Esophagus mucosa (tissue), 1 donor: ENCODE results near the gene CRYGA. TPM values are rescaled to one million over a fixed set of nuclear protein-coding genes. Genes with fewer than 3 reads are reported as not detected.
"Not testable (repeated sequence)": the region's sequence is repeated elsewhere in the genome, so short reads cannot be mapped to it uniquely, and the experiment has no call there.

Experiments
- ATAC-seq: fragments of 200-7000 bp; cut with Tn5 transposase; one replicate; pipeline ENCODE4 v1.9.1; 2020
- total RNA-seq: library from RNA; stranded (reverse); gene quantifications from one replicate; pipeline ENCODE4 v1.2.4, GENCODE V29; 2023
- donor health status: DM: yes; HTN: yes; CAD: no.

Gene CRYGA
- total RNA-seq, 1 donor from 2014 or later, result not detected

DNA sequence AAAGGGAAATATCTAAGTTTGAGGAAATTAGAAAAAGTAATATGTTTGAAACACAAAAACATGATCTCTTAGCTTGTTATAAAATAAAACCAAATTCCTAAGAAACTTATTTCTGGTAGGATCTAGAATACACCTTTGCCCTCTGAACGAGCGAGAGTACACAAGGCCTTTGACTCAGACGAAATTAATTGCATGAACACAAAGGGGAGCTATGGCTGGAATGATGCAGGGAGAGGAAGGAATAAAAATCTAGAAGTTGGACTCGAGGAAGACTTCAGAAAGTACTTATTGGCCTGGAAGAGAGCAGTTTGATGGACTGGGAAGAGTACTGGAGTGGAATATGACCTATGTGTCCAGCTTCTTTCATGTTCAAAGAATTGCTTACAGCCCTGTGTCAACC is 38.1 kb downstream of the CRYGA start:
- ATAC-seq, result no peak

- ATAC-seq, result not testable (repeated sequence)
Observed at GRCh38 chr2:208124013-208124715, 39.2 kb downstream of the CRYGA start, which contains the start of gene CRYGD. TSS of gene CRYGD (minus strand) at chr2:208124524. CDS start at chr2:208124473, 51 bp downstream.

DNA sequence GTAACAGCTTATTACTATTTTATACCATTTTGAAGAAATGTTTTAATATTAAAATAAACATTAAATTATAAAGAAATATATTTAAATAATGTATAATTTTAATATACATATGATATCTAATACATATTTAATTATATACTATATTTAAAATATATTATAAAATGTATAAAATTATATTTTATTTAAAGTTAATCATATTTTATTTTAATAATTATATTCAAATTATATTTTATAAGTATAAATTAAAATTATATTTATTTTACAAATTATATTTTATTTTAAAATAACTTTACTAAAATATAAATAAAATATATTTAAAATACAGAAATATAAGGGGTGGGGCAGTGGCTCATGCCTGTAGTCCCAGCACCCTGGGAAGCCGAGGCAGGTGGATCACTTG is 41.1 kb downstream of the CRYGA start:
- ATAC-seq, result no peak

DNA sequence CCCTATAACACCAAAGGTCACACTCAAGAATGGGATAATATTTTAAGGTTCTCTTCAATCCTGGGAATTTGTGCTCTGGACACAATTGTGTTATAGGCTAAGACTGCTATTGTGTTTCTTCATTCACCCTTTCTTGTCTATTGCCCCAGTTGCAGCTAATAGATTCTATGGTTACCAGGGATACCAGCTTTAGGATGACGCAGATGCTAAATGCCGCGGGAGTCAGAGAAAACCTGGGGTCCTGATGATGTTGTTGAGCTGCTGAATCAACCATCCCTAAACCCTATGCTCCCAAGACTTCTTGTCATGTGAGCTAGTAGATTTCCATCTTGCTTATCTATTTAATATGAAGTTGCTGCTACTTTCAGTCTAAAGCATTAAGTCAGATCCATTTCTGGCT is 44.5 kb downstream of the CRYGA start:
- ATAC-seq, result no peak

- not testable (repeated sequence) for ATAC-seq
Observed at GRCh38 chr2:208117390-208117789, 46.0 kb downstream of the CRYGA start.

DNA sequence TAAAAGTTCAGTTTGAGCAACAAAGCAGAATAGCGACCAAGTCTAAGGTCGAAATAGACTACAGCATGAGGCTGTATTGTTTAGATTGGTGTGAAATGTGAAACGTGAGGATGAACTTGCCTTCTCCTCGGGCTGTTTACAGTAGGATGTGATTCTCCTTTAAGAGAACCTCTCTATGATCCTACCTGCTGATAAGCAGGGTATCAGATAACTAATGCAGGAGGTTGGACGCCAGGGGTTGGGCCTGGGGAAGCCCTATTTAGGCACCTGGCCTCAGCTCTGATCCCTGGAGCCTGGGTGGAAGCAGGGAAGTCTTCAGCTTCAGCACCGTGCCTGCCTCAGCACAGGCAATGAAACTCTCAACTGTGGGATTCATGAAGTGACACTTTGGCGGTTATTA is 50.4 kb downstream of the CRYGA start:
- ATAC-seq, result no peak

DNA sequence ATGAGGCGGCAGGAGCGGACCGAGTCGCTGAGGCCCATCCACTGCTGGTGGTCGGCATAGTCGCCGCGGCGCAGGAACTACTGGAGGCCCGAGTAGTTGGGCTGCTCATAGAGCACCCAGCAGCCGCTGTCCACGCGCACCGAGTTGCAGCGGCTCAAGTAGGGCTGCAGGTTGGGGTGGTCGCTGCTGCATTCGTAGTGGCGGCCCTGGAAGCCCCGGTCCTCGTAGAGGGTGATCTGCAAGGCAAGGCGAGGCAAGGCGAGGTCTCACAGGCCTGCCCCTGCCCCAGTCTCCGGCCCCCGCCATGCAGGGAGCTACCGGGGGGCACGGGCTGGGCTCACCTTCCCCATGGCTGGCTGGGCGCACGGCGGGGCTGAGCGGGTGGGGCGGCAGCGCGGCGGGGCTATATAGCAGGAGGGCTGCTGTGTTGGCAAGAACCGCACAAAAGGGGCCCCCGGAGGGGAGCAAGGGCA is 51.1 kb downstream of the CRYGA start:
- not testable (repeated sequence) for ATAC-seq

Other genes with a start within 250 kb of the CRYGA start
- 4.7 TPM for gene PLEKHM3, start 138.1 kb downstream of the CRYGA start, total RNA-seq
- not detected for gene CRYGD, start 39.1 kb downstream of the CRYGA start, total RNA-seq
- not detected for gene CRYGC, start 33.8 kb downstream of the CRYGA start, total RNA-seq
- not detected for gene CRYGB, start 17.4 kb downstream of the CRYGA start, total RNA-seq
- not detected for gene C2orf80, start 26.4 kb upstream of the CRYGA start, total RNA-seq
- 179 TPM for gene IDH1, start 91.5 kb upstream of the CRYGA start, total RNA-seq
- gene PIKFYVE, start 102.7 kb upstream of the CRYGA start, total RNA-seq, result 12.0 TPM
- gene PTH2R, start 243.2 kb upstream of the CRYGA start, total RNA-seq, result not detected